GM18870 (cell line): ENCODE measurements around the gene TBC1D4.

Source experiments
- ATAC-seq: cut with Tn5 transposase; IDR thresholded peaks from one replicate; pipeline ENCODE4 v1.9.1; 2021; ENCODE audit warnings: moderate library complexity; ENCODE audit not compliant: unreplicated experiment

TBC1D4 gene

DNA sequence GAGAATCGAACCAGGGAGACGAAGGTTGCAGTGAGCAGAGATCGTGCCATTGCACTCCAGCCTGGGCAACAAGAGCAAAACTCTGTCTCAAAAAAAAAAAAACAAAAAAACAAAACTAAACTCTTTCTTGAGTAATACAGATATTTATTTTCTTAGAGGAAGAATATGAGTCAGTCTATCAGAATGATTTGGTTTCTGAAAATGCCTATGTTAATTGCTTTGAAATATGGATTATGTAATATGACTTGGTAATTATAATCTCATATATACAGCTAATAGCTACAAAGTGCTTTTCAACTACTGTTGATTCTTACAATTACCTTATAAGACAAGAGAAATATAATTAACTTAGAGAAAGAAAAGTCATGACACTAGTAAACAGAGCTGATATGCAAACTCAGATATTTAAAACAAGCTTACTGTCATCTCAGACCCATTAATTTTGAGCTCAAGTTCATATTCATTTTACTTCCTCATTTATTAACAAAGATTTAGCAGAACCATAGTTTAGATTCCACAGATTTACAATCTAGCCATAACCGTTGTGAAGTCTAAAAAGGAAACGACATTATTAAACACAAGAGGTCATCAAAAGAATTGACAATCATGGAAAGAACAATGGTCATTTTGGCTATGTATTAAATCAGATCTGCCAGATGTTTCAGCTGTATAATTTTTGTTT is 88.0 kb downstream of the TBC1D4 start:
- no peak for ATAC-seq

DNA sequence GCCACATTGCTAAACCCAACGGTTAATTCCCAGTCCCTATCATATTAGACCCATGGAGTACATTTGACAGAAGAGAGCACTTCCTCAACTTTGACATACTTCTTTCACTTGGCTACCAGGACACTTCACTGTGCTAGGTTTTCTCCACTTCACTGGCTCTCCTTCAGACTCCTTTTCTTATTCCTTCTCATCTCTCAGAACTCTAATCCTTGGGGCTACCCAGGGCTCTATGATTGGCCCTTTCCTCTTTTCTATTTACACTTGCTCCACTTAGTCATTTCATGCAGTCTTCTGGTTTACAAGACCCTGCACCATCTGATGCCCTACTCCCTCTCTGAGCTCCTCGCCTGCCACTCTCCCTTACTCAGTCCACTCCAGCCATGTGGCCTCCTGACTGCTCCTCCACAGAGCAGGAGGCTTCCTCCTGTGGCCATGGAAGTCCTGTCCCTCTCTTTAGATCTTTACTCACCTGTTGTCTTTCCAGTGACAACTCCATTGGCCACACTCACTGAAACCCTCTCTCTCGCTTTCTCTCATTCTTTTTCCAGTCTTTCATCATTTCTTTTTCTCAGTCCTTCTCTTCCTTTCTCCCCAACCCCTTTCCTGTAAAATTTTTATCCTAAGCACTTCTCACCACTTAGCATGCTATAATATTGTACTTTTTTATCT is 90.4 kb downstream of the TBC1D4 start:
- ATAC-seq: no peak

DNA sequence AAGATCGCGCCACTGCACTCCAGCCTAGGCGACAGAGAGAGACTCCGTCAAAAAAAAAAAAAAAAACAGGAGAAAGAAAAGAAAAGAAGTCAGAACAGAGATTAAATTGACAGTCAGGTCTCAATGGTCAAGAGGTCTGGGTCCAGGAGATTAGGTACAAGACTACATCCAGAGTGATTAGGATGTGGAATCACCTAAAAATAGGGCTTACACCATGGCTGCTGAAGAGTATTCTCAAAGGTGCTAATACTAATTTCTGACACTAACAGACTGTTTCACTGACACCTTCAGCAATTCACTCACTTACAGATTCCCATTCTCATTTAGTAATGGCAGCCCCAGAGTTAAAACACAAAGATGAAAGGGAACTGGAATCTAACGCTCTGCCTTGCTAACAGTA is 91.7 kb downstream of the TBC1D4 start:
- ATAC-seq: no peak

DNA sequence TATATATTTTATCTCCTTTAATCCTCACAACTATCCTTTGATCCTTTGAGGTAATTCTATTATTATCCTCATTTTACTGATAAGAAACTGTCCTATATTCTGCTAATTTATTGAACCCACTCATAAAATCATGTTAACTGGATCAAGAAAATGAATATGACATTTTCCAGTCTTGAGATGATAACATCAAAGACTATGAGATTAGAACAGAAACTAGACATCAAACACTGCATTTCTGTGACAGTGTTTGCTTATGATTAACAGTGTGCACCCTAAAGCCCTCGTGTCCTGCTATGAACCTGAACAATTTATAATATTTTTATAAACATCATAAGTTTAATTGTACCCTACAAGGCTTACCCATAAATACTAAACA is 96.3 kb downstream of the TBC1D4 start:
- ATAC-seq: no peak

DNA sequence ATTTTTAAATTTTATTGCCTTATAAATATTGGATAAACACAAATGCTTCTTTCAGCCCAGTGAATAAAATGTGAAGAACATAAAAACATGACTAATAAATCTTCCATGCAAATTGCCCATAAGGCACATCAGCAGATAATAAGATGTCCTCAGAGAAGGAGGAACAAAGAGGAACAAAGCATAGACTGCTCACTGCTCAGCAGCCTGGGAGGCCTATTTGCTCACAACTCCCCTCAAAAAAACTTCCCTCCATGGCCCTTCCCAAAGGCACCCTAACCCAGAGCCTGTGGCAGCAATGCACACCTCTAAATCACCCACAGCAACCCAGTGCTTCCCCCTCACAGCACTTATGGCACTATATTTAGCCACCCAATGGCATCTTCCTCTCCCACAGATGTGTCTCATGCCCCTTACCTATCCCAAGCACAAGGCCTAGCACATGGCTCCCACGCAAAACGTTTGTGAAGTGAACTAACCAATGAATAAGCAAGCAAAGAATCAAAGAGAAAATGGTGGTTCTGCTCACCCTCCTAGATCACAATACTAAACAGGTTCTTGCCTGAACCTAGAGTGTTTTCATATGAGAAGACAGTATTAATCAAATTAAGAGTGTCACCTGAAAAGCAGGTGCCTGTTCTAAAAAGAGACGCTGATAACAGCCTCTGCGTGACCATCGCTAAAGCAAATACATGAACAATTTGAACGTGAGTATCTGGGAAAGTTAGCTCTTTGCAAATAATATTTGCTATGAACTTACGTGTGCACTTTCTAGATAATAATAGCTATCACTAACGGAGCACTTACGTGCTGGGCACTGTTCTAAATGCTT is 96.9 kb downstream of the TBC1D4 start:
- ATAC-seq: no peak

DNA sequence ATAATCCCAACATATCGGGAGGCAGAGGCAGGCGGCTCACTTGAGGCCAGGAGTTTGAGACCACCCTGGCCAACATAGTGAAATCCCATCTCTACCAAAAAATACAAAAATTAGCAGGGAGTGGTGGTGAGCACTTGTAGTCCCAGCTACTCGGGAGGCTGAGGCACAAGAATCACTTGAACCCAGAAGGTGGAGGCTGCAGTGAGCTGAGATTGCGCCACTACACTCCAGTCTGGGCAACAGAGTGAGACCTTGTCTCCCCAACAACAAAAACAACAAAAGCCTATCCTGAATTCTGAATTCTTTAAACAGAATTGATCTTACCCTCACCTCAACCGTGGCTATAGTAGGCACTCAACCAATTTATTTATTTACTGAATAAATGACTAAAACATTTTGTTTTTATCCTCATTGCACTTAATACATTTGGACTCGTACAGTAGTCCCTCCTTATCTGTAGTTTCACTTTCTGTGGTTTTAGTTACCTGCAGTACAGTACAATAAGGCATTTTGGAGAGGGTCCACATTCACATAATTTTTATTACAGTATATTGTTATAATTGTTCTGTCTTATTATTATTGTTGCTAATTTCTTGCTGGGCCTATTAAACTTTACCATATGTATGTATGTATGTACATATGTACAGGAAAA is 98.8 kb downstream of the TBC1D4 start:
- no peak for ATAC-seq

DNA sequence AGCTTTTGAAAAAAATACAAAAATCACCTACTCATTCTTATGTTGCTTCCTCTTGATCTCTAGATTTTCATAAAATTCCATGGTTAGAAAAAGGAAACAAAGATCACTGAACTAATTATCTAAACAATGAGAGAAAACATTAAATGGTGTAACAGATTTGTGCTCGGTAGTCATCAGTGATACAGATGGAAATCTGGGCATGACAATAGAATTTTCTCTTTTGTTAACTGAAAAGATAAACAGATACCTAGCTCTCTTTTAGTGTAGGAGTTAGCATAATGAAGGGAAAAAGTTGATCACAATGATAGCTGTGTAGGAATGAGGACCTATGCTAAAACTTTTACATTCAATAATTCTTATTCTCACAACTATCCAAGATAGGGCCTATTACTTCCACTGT is 103.7 kb downstream of the TBC1D4 start:
- no peak for ATAC-seq

DNA sequence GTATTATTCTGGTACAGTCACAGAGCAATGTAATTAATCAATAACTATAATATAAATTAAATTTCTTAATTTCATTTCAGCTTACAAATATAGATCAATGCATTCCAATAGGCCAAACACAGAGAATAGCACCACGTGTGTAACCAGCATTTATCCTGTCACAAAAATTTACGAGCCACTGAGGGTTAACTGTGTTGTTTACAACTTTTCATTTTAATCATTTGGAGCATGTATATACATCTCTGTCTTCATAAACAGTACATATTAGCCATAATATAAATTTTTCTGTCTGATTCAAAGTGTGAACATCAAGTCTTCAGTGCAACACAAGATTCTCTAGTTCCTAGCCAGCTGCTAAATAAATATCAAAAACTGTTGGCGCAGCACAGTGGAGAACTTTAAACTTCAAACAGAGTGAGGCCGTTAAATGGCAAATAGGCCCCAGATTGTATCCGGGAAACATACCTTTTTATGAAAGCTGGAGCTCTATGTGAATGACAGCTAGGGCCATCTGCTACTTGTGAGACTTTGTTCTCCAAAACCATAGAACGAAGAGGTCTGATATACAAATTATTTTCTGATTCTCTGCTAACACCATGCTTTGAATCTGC is 105.1 kb downstream of the TBC1D4 start:
- no peak for ATAC-seq

DNA sequence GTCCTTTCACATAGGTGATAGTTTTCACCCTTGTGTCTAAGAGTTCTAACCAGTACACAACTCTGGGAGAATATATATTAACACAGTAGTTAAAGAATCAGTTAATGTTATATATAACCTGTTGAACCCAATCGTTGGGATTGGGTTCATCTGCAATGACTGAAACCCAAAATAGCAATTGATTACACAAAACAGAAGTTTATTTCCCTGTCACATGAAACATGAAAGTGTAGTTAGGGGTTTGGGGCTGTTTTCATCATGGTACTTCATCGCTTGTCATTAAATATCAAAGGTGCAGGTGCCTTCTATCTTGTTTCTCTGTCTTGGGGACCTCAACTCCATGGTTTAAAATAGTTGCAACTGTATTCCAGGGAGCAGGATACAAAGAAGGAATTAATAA is 106.6 kb downstream of the TBC1D4 start:
- ATAC-seq: no peak

DNA sequence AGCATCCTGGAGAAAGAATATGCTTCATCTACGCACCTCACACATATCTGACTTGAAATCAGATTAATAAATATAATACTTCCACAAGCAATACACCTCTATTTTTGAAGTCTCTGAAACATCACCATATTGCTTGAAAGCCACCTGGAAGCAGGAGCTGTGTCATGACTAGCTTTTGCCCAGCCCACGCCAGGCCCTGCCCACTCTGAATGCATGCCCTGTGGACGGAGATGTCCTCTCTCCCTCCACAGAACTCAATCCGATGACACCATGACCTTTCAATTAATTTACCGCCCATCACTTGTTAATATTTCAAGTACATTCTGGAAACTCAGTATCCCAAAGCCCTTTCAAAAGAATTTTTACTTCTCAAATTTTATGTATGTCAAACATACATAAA is 108.0 kb downstream of the TBC1D4 start:
- ATAC-seq: no peak

DNA sequence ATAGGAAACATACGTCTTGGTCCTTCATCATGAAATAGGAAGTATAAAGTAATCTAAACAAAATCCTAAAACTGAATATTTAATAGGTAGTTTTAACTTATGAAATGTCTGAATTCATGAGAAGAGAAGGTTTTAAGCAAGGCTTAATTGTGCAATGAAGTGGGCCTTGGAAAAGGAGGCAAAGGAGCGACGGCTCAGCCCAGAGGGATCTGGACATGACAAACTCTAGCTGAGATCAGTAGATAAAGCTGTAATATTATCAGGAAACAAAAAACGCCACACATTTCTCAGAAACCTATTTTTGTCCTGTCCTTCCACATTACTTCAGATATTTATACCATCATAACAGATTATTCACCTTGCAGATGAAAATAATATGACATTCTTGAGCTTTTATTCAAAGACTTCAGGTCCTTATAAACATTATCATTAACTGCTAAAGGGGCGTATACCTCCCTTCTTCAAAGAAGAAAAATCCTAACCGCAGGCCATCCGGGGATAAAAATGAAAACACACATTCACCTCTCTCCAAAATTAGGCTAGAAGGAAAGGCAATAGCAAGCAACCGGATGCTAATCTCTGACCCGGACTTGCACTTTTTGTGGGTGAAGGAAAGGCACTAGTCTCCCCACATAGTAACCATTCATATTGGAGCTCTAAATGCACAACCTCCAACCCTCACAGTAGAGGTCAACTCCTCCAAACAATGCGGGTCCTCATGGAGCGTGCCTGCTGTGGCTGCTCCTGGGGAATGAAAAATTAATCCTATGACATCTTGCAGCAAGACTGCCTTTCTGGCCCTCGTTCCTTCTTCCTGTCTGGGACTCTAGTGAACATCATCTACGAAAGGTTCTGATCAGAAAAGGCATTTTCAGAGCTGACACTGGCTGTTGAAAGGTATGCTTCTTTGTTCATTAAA is 108.8 kb downstream of the TBC1D4 start:
- no peak for ATAC-seq

DNA sequence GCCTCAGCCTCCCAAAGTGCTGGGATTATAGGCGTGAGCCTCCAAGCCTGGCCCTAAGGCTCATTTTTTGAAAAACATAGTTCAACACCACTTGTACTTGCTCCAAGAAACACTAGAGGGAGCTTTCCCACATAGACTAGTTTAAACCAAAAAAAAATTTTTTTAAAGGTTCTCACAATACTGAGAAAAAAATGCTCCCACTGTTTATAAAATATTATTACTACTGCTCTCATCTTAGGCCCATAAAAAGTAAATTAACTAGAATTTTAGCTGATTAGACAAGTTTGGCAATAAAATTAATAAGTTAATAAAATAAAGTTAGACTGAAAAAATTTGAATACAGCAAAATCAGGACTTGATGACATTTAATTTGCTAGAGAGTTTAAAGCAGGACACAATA is 109.5 kb downstream of the TBC1D4 start:
- ATAC-seq: peak; percentile 81

DNA sequence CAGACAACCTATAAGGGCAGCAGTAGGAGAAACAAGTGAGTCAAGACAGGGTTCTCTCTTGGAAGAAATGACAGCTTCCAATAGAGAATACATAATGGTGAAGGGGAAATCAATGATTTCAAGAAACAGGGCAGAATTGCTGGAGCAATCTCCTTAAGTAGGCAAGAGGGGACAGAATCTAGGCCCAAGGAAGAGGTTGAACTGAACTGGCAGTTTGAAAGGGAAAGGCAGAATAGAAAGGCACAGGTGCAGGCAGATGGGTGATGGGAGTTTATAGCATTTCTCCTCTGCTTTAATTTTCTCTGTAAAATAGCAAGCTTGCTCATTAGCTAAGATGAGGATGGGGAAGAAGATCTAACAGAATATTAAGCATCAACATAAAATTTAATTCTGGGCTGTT is 110.8 kb downstream of the TBC1D4 start:
- ATAC-seq: no peak

DNA sequence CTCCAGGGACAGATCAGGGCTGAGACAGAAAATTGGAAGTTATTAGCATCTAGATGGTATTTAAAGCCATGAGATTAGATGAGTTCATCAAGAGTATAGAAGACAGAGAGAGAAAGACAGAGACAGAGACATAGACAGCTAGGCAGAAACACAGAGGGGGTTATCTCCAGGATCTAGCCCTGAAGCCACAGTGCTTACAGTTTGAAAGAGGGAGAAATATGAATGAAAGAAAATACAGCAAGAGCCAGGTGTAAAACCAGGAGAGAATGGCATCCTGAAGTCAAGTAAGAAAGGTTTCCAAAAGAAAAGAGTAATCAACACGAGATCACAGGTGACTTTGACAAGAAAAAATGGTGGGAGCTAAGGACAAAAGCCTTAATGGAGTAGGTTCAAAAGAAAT is 111.2 kb downstream of the TBC1D4 start:
- ATAC-seq: no peak

DNA sequence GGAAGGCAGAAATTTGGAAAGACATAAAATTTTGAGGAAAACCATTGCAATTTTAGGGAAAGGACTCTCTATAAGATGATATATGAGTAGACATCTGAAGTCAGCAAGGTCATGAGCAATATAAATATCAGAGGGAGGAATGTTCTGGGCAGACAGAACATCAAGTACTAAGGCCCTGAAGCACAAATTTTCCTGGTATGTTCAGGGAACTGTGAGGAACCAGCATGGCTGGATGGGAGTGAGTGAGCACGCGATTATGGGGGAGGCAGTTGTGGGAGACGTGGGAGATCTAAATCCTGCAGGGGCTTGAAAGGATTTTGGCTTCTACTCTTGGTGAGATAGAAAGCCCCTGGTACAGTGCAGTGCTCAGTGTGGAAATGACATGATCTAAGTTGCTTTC is 112.0 kb downstream of the TBC1D4 start:
- no peak for ATAC-seq

DNA sequence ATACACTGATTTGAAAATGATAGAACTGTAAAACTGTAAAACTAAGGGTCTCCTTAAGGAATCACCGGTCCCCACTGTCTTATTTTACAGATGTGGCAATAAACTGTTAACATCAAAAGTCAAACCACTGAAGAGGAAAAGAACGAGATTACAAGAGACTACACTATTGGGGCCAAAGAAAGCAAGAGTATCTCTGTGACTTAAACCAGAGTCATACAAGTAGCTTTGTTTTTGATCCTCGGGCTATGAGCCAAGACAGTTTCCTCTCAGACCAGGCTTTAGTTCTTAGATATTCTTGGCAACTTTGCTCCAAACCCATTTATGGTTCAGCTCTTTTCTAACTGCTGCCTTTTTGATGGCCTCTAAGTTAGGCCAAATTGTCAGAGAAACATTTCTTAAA is 113.8 kb downstream of the TBC1D4 start:
- ATAC-seq: no peak

DNA sequence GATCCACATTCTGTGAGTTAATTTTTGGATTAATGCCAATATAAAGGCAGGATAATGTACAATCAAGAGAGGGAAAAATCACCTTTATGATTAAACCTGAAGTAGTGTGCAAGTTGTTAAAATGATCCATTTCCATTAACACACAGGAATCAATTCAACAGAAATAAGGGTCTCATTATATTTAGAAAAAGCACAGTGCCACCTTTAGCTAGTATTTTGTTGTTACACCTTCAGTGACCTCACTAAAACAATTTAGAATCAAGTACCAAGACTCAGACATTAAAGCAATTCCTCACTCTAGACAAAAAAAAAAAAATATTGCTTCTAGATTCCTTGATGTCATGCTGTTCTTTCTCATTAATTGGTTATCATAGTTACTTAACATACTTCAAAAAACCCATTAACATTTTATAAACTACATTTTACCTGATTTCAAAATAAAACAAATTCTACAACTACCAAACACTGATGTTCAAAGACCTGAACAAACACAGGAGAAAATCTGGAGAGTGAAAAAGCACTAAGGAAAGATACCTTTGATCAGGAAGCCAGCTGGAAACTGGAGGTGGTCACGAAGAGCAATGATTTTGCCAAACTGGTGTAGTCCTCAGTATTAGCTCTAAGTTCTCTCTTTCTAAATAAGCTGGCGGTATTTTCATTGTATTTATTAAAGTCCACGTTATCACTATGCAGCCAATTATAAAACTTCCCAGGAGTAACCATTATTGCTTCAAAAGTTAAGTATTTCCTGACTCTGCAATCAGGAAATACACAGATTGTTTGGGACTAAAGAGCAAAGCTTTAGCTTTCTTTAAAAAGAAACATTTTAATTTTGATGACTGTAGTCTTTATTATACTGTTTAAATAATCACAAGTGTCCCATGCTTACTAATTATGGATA is 115.3 kb downstream of the TBC1D4 start:
- no peak for ATAC-seq

DNA sequence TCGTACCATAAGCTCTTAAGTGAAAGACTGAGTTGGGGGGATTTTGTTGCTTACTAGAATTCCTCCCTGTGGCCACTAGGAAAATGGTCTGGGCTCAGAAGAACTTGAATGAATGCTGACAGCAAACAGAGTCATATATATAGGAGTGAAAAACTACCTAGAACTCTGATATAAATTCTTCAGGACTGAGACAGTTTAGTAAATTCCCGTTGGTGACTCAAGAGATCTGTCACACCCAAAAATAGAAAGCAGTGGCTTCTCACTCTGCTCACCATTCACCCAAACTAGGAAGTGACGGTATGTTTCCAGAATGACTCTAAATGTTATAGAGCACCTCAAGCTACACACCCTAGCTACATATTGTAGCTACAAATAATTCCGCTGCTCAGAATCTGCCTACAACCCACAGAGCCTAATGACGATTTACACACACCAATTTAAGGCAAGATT is 116.2 kb downstream of the TBC1D4 start:
- ATAC-seq: peak; percentile 96

DNA sequence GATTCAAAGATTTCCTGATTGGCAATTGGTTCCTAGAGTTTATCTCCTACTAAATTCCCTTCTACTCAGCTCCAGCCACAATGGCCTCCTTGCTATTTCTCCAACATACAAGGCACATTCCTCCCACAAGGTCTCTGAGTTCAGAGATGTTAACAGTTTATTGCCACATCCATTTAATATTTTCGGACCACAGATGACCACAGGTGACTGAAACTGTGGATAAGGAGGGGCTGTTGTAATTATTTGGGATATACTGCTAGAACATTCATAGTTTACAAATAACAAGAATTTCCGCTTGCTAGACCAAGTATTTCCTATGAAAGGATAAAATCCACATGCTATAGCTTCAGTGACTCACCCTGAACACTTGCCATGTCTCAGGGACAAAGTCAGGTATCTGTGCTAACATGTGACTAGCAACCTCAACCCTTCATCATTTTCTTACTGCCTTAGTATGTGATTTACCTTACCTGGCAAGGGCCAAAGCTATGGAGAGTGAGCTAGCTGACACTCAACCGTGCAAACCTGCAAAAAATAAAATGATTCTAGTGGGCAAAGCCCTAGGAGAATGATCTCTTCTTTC is 117.7 kb downstream of the TBC1D4 start:
- ATAC-seq: no peak
